ENCODE data around the gene CEACAM19.

- TF ChIP-seq CTCF (IDR thresholded peaks at IDR 0.05; ENCODE audit: insufficient read depth, low read length, poor library complexity, severe bottlenecking) (no peak), EZH2phosphoT487 (conservative IDR thresholded peaks at IDR 0.05; ENCODE audit: low read length) (no peak)
Observed at GRCh38 chr19:44696939-44697669, 25.8 kb downstream of the CEACAM19 start.
